Subcutaneous abdominal adipose tissue (tissue), 5 donors: ENCODE data around the gene TIE1.
"Not testable (repeated sequence)": the region's sequence is repeated elsewhere in the genome, so short reads cannot be mapped to it uniquely, and the experiment has no call there.

Source experiments
- H3K27ac ChIP-seq: one replicate; pipeline ENCODE4 v1.7.0; 2013; ENCODE audit warnings: low read depth, mild to moderate bottlenecking, inconsistent platforms, low read length, moderate library complexity
- H3K27me3 ChIP-seq, 5 donors: one replicate each; pipeline ENCODE4 v1.7.0; 2013; ENCODE audit warnings: low read length in 5 of 5, inconsistent platforms in 1 of 5; ENCODE audit not compliant: control insufficient read depth in 5 of 5, insufficient read depth in 4 of 5
- H3K36me3 ChIP-seq, 5 donors: one replicate each; pipeline ENCODE4 v1.7.0; 2013; ENCODE audit warnings: low read length in 5 of 5; ENCODE audit not compliant: control insufficient read depth in 5 of 5, insufficient read depth in 5 of 5
- H3K4me1 ChIP-seq, 5 donors: one replicate each; pipeline ENCODE4 v1.7.0; 2013; ENCODE audit warnings: low read length in 5 of 5, mild to moderate bottlenecking in 3 of 5, moderate library complexity in 1 of 5; ENCODE audit not compliant: control insufficient read depth in 5 of 5, insufficient read depth in 5 of 5
- H3K4me3 ChIP-seq, 5 donors: one replicate each; pipeline ENCODE4 v1.7.0; 2013; ENCODE audit warnings: low read length in 5 of 5, low read depth in 1 of 5
- H3K9ac ChIP-seq, 5 donors: one replicate each; pipeline ENCODE4 v1.7.0; 2013; ENCODE audit warnings: low read length in 5 of 5, mild to moderate bottlenecking in 4 of 5, moderate library complexity in 3 of 5
- H3K9me3 ChIP-seq, 5 donors: one replicate each; pipeline ENCODE4 v1.7.0; 2013; ENCODE audit warnings: low read length in 5 of 5; ENCODE audit not compliant: control insufficient read depth in 5 of 5
- donor health status: healthy.
- donor health status: healthy.
- donor health status: healthy.
- donor health status: healthy.
- donor health status: healthy.

The TIE1 gene

DNA sequence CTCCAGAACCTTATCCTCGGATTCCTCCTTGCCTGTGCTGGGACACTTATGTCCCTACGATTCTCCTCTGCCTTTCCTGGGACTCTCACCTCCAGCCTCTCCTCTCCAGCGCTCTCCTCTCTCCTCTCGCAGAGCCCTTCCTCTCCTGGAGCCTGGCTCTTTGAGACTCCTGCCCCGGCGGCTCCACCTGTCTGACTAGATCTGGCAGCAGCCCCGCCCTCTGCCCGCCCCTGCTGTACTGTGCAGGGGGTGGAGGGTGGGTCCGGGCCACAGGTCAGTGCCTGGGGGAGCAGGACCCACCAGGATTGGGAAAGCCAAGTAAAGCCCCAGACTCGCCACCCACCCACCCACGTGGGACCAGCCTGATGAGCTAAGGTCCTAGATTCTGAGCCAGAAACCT, 65.4 kb downstream of the TIE1 start:
- H3K9me3 ChIP-seq, result no peaks in the 10 kb centered on the region
- peak overlapping the region; percentile 92 for H3K27ac ChIP-seq
- H3K27me3 ChIP-seq, result no peaks in the 10 kb centered on the region
- H3K36me3 ChIP-seq, result peaks cover 7 to 47% (median 45%) of the 10 kb centered on the region in 5 donors
- peaks cover 5 to 35% (median 27%) of the 10 kb centered on the region in 5 donors for H3K4me1 ChIP-seq
- H3K9ac ChIP-seq, result peak overlapping the region; percentile 19 to 95 (median 90)
- peak overlapping the region in 4 of 5 donors; percentile 51 to 85 (median 75) for H3K4me3 ChIP-seq

DNA sequence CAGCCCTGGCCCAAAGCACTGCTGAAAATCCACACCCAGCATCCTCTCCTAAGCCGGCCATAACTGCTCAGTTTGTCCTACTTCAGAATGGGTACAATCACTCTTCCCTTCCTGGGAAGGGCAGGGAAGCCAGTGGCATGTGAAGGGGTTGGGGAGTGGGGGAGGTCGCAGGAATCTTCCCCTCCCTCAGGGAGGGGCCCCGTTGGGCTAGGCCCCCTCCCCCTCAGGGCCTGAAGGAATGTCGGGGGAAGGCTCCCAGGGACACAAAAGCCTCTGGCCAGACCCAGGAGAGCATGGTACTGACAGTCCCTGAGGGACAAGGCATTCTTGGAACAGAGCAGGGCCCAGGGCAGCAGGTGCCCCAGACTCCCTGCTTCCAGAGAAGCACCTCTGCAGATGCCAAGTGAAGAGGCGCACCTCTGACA, 65.8 kb downstream of the TIE1 start:
- Histone ChIP-seq H3K27ac (peak overlapping the region; percentile 92), H3K4me1 (peaks cover 5 to 35% (median 27%) of the 10 kb centered on the region in 5 donors), H3K27me3 (no peaks in the 10 kb centered on the region), H3K9me3 (no peaks in the 10 kb centered on the region), H3K4me3 (peak overlapping the region; percentile 51 to 89 (median 82)), H3K9ac (peak overlapping the region; percentile 48 to 95 (median 90)), H3K36me3 (peaks cover 3 to 42% (median 40%) of the 10 kb centered on the region in 5 donors)

DNA sequence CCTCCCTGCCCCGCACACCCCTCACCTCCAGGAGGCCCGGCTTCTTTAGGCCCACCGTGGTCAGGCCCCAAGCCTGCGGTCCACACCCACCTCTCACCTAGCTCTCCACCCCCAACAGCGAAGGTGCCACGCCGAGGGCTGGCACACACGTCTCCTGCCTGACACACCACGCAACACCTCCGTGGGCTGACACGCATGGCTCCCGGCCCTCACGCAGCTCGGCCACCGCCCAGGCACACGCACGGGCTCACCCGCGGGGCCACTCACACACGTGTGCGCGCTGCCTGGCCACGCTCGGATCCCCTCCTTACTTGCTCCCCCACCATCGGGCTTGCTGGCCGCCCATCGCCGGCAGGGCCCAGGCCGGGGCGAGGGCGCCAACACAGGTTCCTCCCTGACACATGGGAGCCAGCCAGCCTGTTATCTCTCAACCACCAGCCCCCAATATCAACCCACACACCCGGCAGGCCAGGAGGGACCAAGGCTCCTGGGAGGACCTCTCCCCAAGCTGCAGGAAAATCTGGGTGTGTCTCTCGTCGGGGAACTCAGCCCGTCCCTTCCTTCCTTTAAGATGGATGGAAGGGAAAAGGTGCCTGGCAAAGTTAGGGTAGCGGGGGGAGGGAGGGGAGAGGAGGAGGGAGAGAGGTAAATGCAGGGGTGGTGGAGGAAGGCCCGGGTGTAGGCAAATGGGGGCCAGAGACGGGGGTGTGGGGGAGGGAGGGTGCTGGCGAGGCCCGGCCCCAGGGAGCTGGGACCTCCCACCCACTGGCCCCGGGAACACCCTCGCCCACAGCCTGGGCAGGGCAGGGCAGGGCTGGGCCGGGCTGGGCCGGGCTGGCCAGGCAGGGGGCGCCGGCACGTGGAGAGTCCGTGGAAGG, 66.5 kb downstream of the TIE1 start:
- Histone ChIP-seq H3K4me3 (peak overlapping the region; percentile 68 to 91 (median 85)), H3K9ac (peak overlapping the region; percentile 48 to 95 (median 90)), H3K36me3 (peaks cover 0 to 36% (median 34%) of the 10 kb centered on the region in 5 donors), H3K27me3 (no peaks in the 10 kb centered on the region), H3K9me3 (no peaks in the 10 kb centered on the region), H3K4me1 (peaks cover 5 to 35% (median 27%) of the 10 kb centered on the region in 5 donors), H3K27ac (peak overlapping the region; percentile 92)

DNA sequence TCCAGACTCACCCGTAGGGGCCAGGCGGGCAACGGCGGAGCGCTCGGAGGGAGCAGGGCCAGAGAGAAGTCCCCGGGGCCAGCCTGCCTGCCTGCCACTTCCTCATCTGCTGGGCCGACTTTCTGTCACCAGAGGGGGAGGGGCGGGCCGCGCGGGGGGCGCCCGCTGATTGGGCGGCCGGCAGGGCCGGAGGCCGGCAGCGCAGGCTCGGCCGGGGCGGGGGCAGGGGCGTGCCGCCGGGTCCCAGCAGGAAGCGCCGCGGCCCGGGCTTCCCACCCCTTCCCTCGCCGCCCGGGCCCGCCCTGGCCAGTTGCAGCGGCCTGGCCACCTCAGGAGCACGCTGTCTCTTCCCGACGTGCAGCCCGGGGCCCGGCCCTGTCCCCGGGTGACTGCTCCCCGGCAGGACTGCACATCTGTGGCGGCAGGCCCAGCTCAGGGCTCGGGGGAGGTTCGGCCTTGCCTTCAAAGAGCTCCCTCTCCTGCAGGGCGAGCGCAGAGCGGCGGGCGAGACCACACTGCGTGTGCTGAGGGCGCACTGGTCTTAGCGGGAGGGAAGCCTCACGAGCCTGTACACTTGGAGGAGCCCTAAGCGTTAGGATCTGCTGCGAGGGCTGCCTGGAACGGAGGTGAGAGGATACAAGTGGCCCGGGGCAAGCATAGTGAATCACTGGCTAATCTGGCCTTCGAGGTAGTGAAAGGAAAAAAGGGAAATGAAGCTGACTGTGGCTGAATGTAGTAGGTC, 67.3 kb downstream of the TIE1 start, which contains the start of gene ELOVL1:
Gene ELOVL1 (minus strand): TSS at position 108 of the 742 bp plus-strand sequence. CDS start 2,402 bp downstream, outside the sequence.
- H3K9ac ChIP-seq, result peak within 1 kb of the TSS; percentile 48 to 95 (median 90)

DNA sequence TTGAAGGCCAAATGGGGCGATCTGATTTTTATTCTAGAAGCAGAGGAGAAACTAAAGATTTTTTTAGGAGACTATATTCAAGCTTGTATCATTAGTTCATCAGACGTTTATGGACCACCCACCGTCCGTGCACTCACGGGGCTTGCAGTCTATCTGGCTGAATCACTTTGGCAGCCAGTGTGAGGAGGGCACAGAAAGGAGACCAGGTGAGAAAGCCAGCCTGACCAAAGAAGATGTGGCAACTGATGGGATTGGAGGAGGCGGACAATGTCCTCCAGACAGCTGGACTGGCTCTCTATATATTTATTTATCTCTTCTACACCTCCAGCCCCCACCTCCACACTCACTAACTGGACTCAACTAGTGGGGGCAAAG, 67.9 kb downstream of the TIE1 start:
- peak overlapping the region; percentile 63 to 89 (median 72) for H3K4me3 ChIP-seq
- no peaks in the 10 kb centered on the region for H3K27me3 ChIP-seq
- H3K9ac ChIP-seq, result peak overlapping the region; percentile 17 to 93 (median 84)
- H3K9me3 ChIP-seq, result no peaks in the 10 kb centered on the region
- H3K36me3 ChIP-seq, result peaks cover 0 to 27% (median 24%) of the 10 kb centered on the region in 5 donors
- peaks cover 5 to 39% (median 35%) of the 10 kb centered on the region in 5 donors for H3K4me1 ChIP-seq
- peak overlapping the region; percentile 86 for H3K27ac ChIP-seq

More for the DNA sequence above, 67.3 kb downstream of the TIE1 start, which contains the start of gene ELOVL1:
- Histone ChIP-seq H3K9me3 (no peaks in the 10 kb centered on the region), H3K36me3 (peaks cover 0 to 33% (median 28%) of the 10 kb centered on the region in 5 donors), H3K27ac (peak within 1 kb of the TSS; percentile 92), H3K27me3 (no peaks in the 10 kb centered on the region), H3K4me3 (peak within 1 kb of the TSS; percentile 68 to 91 (median 85)), H3K4me1 (peaks cover 5 to 36% (median 32%) of the 10 kb centered on the region in 5 donors)

DNA sequence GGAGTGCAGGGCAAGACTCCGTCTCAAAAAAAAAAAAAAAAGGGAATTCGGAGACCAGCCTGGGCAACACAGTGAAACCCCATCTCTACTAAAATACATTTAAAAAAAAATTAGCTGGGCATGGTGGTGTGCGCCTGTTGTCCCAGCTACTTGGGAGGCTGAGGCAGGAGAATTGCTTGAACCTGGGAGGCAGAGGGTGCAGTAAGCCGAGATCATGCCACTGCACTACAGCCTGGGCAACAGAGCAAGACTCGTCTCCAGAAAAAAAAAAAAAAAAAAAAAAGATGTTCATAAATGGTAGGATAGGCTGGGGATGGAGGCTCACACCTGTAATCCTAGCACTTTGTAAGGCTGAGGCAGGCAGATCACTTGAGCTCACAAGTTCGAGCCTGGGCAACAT, 69.0 kb downstream of the TIE1 start:
- H3K9ac ChIP-seq, H3K4me3 ChIP-seq, H3K27me3 ChIP-seq, H3K27ac ChIP-seq, H3K9me3 ChIP-seq: not testable (repeated sequence)
- H3K36me3 ChIP-seq, result peaks cover 0 to 16% (median 13%) of the 10 kb centered on the region in 5 donors
- H3K4me1 ChIP-seq, result peaks cover 5 to 40% (median 38%) of the 10 kb centered on the region in 5 donors

DNA sequence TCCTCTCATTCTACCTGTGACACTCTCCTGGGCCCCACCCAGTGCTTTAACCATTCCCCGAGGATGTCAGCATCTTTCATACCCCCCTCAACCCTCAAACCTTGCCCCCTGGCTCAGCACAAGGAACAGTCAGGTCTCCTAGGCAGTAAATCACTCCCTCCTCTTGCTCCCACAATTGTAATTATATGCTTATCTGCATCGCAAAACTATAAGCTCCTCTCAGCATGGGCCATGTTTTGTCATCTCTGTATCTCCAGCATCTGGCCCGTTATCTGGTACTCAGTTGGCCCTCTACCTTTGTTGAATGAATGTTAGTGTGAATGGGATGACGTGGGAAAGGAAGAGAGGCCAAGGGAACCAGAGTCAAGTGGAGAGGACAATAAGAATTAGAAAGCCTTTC, 69.8 kb downstream of the TIE1 start:
- no peak overlapping the region for H3K9ac ChIP-seq
- H3K27me3 ChIP-seq, result no peaks in the 10 kb centered on the region
- peaks cover 0 to 8% (median 5%) of the 10 kb centered on the region in 5 donors for H3K36me3 ChIP-seq
- no peak overlapping the region for H3K27ac ChIP-seq
- H3K4me1 ChIP-seq, result peaks cover 5 to 40% (median 38%) of the 10 kb centered on the region in 5 donors
- no peaks in the 10 kb centered on the region for H3K9me3 ChIP-seq
- H3K4me3 ChIP-seq, result no peak overlapping the region

DNA sequence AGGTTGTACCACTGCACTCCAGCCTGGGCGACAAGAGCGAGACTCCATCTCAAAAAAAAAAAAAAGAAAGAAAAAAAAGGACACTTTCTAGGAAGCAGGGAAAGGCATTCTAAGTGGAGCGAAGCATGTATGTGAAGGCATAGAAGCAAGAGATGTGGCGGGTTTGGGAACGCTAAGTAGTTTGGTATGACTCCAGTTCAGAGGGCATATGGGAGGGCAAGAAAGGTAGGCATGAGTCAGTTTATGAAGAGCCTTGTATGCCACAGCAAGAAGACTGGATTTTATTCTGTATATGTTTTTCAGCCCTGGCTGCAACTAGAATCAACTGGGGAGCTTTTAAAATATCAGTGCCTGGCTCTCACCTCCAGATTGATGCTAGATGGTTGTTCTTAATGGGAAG, 71.4 kb downstream of the TIE1 start:
- Histone ChIP-seq H3K27ac (peak overlapping the region; percentile 8), H3K4me1 (peaks cover 3 to 26% (median 24%) of the 10 kb centered on the region in 5 donors), H3K4me3 (no peak overlapping the region), H3K9ac (peak overlapping the region in 1 of 5 donors; percentile 14), H3K9me3 (no peaks in the 10 kb centered on the region), H3K36me3 (peaks cover 0 to 10% (median 3%) of the 10 kb centered on the region in 5 donors), H3K27me3 (no peaks in the 10 kb centered on the region)
